HG02610 (cell line): ENCODE results near the gene OR2W3.

Experiments
- ATAC-seq: cut with Tn5 transposase; IDR thresholded peaks from one replicate; pipeline ENCODE4 v1.9.1; 2021; ENCODE audit warnings: mild to moderate bottlenecking, moderate library complexity; ENCODE audit not compliant: unreplicated experiment

OR2W3 gene

DNA sequence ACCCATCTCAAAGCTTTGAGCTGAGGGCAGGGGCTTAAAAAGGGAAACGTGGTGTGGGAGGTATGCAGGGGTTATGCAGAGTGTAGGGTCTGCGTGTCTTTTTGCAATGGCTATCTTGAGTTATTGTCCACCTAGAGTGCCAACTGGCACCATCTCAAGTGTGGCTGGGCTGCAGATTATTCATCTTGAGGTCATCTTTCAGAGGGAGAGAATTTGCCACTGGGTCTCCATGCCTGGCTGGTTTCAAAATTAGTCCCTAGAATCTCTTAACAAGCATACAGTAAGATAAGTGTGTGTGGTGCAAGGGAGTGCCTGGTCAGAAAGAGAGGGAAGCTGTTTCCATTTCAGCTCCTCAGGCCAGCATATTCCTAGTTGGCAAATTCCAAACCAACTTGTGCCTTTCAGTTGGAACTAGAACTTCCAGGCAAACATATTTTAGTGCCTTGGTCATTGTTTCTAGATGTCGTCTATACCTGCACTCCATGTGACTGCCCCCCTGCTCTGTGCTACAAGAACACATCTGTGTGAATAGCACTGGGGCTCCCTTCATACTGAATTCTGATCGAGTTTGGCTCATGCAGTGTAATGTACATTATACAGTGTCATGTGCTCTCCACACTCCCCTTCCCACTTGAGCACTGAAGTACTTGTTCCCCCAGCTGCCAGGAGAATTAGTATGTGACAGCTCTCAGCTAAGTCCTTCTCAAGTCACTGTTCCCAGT lies 19.7 kb downstream of the OR2W3 start:
- no peak for ATAC-seq

DNA sequence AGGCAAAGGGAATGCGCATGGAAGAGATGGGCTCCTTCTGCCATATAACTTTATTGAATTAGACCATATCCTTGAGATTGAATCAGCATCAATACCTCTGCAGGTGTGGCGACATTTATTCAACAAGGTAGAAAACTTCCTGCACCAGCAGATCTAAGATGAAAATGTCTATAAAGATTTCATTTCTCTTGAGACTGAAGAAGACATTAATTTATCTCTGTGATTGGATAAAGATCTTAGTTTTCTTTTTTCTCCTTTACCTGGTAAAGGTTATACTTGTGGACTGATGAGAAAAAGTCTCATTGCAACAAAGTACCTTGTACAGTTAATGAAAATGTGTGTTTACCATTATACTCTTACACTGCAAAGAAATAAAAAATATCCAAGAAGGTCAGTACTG lies 24.6 kb downstream of the OR2W3 start, which contains the start of gene OR2T8:
Gene OR2T8 (plus strand): TSS at position 301 of the 400 bp plus-strand sequence. CDS start 766 bp downstream, outside the sequence.
- no peak for ATAC-seq

DNA sequence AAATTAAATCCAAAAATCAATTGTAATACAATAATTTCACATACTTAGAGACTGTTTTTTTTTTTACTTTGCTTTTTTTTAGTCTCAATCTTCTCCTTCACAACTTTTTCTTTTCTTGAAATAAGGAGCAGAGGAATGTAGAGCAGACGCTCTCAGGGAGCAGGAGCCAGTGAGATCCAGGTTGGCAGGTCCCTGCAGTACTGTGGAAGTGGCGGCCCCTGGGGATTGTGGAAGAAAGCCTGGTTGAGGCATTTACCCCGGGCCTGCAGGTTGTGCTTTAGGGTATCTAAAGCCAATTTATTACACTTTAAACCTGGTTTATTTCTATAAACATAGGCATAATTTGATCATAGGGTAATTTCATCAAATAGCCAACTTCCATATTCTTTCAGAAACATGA lies 28.6 kb downstream of the OR2W3 start:
- no peak for ATAC-seq

DNA sequence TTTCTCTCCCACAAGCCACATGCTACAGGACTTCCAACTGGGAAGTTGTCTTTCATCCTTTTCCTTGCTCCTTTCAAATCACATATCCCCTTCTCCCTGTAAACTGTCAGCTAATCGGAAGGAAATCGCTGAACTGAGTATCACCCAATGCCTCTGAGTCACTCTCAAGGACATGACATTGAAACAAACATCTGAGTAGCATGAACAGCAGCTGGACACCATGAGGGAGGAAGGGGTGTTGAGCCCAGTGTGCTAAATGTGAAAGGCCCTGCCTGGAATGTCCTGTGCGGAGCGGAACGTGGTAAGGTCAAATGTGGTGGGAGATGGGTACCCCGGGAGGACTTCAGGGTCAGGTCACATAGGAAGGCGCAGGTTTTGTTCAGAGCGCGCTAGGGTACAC lies 29.5 kb downstream of the OR2W3 start, which contains the start of gene OR2AJ1:
Gene OR2AJ1 (plus strand): TSS at position 22 of the 400 bp plus-strand sequence. CDS start 8,880 bp downstream, outside the sequence.
- no peak for ATAC-seq

DNA sequence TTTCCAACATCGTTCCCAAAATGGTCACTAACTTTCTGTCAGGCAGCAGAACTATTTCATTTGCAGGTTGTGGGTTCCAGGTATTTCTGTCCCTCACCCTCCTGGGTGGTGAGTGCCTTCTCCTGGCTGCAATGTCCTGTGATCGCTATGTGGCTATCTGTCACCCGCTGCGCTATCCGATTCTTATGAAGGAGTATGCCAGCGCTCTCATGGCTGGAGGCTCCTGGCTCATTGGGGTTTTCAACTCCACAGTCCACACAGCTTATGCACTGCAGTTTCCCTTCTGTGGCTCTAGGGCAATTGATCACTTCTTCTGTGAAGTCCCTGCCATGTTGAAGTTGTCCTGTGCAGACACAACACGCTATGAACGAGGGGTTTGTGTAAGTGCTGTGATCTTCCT lies 38.6 kb downstream of the OR2W3 start:
- ATAC-seq: no peak

DNA sequence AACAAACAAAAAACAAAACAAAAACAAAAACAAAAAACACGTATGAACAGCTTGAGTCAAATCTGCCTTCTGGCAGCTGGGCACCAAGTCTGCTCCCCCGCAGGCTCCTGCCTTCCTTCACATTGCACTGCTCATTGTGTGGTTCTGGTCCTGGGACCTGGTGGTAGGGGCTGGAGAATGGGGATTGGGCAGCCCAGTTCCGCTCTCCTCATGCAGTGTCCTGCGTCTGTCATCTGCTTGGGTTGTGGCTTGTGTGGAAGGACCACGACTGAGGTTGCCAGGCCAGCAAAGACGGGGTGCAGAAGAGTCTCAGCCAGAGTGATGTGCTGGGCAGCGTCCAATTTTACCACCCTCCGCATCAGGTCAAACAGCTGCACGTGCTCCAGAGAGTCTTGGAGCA lies 40.4 kb downstream of the OR2W3 start:
- ATAC-seq: no peak

DNA sequence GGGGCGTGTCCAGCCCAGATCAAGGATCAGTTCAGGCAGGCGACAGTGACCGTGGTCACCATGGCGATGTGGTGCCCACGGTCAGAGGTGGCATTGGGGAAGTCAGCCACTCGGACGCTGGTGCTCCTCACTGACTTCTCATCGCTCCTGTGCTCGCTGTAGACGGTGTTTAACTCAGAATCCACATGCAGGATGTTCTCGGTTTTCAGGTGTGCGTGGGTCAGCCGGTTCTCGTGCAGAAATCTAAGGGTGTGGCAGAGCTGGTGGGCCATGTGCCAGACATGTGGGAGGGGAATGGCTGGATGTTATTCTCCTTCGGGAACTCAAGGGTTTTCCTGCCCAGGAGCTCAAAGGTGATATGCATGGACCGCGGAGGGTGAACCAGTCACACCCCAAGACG lies 41.0 kb downstream of the OR2W3 start:
- no peak for ATAC-seq

DNA sequence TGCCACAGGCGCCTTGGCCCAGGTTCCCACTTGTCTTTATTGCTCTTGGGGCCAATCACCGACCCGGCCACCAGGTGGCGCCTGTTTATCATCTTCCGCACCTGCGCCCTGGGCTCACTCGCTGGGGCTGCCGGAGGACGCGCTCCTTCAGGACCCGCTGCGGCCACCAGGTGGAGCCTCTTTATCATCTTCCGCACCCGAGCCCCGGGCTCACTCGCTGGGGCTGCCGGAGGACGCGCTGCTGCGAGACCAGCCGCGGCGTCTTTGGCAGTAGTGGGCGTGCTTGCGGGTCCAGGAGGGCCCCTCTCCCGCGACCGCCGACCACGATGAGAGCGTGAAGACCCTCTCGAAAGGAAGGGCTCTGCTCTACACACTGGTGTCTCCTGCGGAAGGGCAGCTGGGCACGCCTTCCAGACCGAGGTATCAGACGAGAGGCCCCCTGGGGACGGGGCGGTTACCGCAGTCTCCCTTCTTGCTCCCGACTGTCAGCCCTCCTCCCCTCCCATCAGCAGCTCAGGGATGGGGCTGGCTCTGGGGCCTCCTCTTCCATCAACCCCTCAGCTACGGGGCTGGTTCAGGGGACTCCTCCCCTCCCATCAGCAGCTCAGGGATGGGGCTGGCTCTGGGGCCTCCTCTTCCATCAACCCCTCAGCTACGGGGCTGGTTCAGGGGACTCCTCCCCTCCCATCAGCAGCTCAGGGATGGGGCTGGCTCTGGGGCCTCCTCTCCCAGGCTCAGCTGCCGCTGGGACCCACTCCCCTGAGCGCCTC lies 41.8 kb downstream of the OR2W3 start:
- peak; percentile 99 for ATAC-seq

DNA sequence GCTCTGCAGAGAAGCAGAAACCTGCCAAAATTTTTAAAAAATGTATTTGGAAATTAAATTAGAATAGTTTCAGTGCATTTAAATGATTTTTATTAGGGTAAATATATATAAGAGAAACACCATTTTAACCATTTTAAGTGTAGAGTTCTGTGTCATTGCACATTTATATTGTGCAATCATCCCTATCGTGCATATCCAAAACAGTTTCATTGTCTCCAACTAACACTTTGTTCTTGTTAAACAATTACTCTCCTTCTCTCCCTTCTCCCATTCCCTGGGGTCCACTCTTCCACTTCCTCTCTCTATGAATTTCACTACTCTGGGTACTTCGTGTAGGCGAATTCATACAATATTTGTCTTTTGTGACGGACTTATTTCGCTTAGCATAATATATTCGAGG lies 47.2 kb downstream of the OR2W3 start:
- ATAC-seq: no peak
